ENCODE results near the gene PAK6.

Gene PAK6

DNA sequence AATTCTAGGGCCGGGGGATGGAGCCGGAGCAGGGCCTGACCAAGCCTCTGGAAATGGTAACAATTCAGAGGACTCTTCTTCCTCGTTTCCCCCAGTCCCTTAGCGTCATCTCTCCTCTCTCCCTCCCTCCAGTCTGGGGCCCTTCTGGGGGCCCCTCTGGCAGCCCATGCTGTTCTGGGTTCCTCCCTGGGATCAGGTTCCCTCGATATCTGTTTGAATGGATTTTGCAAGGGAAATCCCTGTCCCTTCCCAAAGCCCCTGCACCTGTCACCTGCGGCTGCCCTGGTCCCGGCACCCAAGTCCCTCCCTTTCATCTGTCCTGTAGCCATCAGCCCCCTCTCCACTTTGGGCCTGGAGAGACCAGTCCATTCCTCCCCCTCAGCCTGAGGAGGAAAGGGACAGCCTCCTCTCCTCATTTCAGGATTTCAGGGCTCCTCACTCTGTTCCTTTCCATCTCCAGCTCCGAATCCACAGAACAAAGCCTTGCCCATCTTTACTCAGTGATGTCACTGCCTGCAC, 70.5 kb downstream of the PAK6 start:
- no peak for DNase-seq (ENCODE audit: low read depth in 1 of 2, low spot score in 1 of 2)

DNA sequence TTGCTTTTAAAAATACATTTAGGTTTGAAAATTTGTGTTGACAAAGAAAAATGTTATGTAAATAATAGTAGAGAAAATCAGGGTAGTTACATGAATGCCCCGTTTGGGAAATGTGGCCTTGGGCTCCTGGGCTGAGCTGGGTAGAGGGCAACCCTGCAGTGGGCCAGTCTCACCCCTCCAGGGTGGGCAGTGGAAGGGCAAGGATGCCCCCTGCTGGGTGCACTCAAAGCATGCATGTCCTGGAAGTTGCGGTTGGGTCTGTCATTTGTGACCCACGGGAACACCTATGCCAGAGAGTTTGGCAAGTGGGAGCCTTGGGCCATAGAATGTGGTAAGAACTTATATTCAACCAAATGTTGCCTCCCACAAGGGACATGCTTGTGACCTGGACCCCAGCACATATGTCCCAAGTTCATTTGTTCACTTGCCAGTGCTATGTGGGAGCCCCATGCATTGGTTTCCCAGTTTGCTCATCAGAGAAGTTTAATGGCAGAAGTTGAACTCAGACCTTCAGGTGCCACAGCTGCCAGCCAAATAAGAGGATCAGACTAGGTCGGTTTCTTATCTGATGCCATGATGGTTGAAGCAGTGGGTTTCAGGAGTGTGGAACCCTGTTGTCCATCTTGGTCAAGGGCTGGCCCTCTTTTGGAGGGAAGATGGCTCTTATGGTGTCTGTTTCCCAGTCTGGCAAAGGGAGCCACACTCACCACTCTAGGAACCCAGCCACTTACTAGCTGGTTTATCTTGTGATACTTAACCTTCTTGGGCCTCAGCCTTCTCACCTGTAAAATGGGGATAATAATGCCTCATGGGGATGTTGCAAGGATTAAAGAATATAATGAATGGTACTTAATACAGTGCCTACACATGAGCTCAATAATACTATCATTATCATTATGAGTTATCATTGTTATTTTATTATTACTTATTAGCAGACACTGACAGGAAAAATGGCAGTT, 71.4 kb downstream of the PAK6 start:
- DNase-seq (ENCODE audit: low read depth in 1 of 2, low spot score in 1 of 2), result peak in 1 of 2 donors; percentile 47

GRCh38 chr15:40310993-40311392, 72.1 kb downstream of the PAK6 start:
- DNase-seq (ENCODE audit: low read depth in 1 of 2, low spot score in 1 of 2), result no peak

DNA sequence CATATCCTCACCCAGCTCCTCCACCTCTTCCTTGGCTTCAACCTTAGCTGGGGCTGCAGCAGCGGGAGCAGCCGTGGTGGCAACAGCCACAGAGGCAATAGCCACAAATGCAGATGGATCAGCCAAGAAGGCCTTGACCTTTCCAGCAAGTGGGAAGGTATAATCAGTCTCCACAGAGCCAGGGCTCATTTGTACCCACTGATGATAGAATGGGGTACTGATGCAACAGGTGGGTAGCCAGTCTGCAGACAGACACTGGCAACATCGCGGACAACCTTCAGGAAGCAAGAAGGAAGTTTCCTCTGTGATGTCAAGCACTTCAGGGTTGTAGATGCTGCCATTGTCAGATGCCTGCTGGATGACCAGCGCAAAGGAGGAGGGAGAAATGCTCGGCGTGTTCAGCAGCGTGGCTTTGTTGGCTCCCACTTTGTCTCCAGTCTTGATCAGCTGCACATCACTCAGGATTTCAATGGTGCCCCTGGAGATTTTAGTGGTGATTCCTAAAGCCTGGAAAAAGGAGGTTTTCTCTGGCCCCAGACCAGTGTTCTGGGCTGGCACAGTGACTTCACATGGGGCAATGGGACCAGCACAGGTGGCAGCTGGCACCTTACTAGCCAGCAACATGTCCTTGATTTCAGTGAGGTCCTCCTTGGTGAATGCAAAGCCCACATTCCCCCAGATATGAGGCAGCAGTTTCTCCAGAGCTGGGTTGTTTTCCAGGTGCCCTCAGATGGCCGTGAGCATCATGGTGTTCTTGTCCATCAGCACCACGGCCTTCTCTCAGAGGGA, 73.7 kb downstream of the PAK6 start:
- no peak for DNase-seq (ENCODE audit: low read depth in 1 of 2, low spot score in 1 of 2)

- DNase-seq (ENCODE audit: low read depth in 1 of 2, low spot score in 1 of 2), result no peak
Measured at GRCh38 chr15:40313531-40314398, 74.9 kb downstream of the PAK6 start.

- DNase-seq (ENCODE audit: low read depth in 1 of 2, low spot score in 1 of 2), result no peak
Measured at GRCh38 chr15:40314723-40315276, 75.9 kb downstream of the PAK6 start.

- DNase-seq (ENCODE audit: low read depth in 1 of 2, low spot score in 1 of 2), result no peak
Measured at GRCh38 chr15:40316931-40317330, 78.1 kb downstream of the PAK6 start.

GRCh38 chr15:40317580-40317979, 78.7 kb downstream of the PAK6 start:
- no peak for DNase-seq (ENCODE audit: low read depth in 1 of 2, low spot score in 1 of 2)

DNA sequence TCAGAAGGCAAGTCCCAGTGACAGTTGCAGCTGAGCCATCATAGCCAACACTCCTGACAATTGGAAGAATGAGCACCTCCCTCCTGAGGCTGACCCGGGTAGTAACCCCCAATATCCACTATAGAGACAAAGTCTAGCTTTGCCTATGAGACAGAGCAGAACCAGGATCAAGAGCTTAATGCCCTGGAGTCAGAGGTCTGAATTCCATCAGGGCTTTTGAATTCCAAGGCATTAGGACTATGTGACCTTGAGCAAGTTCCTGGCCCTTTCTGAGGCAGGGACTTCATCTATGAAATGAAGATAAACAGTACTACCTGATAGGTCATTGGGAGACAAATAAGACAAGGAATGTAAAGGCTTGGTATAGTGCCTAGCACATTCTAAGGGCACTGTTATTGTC, 81.5 kb downstream of the PAK6 start:
- DNase-seq (ENCODE audit: low read depth in 1 of 2, low spot score in 1 of 2), result no peak

- peak in 1 of 2 donors; percentile 17 for DNase-seq (ENCODE audit: low read depth in 1 of 2, low spot score in 1 of 2)
Measured at GRCh38 chr15:40320931-40321371, 82.1 kb downstream of the PAK6 start.

DNA sequence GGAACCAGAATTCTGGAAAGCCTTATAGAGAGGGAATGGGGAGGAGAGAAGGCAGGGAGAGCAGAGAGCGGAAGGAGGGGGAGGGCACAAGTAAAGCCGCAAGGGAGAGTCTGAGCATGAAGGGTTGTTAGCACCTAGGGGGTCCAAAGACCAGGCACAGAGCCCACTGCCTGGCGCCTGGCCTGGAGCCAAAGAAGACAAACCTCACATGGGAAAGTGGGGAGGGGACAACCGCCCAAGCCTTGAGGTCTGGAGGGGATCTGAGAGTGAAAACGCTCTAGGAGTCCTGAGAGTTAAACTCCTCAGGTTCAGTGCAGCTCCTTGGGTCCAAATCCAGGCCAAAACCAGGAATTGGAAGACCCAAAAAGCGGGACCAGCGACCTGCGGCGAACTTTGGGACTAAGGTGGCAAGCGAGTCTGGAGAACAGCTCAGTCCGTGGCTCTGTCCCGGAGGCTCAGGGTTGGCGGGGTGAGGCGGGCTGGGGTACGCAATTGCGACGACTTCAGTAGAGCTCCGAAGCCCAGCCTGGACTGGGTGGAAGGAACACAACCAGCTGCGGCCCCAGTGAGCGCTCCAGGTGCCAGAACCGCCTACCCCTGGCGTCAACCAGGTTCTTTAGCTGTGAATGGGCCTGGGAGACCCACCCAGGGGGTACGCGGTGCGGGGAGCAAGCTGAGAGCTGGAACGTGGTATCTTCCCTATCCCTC, 83.8 kb downstream of the PAK6 start:
- no peak for DNase-seq (ENCODE audit: low read depth in 1 of 2, low spot score in 1 of 2)

DNA sequence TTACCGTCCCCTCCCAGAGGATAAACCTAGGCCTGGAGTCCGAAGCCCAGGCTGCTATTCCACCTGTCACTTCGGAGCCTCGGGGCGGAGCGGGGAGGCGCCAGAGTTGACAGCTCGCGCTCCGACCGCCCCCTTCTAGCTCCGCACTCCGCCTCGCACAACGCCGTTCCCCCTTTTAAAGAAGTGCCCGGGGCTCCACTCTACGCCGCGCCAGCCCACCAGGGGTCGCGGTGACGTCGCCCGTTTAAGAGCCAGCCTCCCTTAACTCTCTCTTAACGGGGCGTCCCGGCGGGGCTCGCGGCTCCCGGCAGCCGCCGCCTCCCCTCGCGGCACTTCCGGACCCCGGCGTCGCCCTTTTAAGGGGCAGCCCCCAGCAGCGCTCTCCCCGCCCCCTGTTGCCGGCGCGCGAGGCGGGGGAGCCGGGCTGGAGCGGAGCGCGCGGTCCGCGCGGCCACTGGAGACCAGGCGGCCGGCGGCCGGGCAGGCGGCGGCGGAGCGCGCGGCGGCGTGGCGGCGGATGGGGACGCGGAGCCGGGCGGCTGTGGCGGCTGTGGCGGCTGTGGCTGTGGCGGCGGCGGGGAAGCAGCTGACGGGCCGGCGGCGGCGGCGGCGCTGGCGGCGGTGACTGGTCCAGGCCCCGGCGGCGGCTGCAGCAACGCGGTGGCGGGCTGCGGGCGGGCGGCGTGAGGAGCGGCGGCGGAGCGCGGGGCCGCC, 84.5 kb downstream of the PAK6 start, which contains the start of gene INAFM2:
INAFM2 (plus strand) TSS at position 454 of the 714 bp plus-strand sequence. CDS start 364 bp downstream, outside the sequence.
- DNase-seq (ENCODE audit: low read depth in 1 of 2, low spot score in 1 of 2), result peak; percentile 66 to 85

GRCh38 chr15:40323953-40324937, 85.4 kb downstream of the PAK6 start:
- DNase-seq (ENCODE audit: low read depth in 1 of 2, low spot score in 1 of 2), result peak in 1 of 2 donors; percentile 12

GRCh38 chr15:40325188-40325587, 86.3 kb downstream of the PAK6 start:
- no peak for DNase-seq (ENCODE audit: low read depth in 1 of 2, low spot score in 1 of 2)

DNA sequence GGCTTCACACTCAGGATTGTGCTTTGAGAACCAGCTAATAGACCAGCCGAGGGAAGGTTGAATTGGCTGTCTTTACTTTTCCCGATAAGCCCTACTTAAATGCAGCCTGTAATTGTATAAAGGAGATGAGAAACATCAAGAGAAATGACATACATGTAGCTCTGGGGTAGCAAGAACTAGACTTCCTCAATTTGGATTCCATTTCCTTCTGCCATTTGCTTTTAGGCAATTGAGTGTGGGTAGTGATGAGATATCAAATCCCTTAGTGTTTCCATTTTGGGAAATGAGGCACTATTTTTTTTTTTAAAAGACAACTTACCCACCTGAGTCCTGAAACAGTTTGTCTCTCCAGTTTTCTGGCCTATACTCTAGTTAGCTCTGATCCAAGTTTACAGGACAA, 86.8 kb downstream of the PAK6 start:
- no peak for DNase-seq (ENCODE audit: low read depth in 1 of 2, low spot score in 1 of 2)

Data from activated T-helper 1 cell treated with anti-CD3 and anti-CD28 coated beads, Interleukin-2, amount 50 U/mL, for 16 hours (primary cell).